Activated naive CD8-positive, alpha-beta T cell treated with anti-CD3 and anti-CD28 coated beads, Interleukin-2, amount 10 ng/mL, durations not matched to agents 7 days and 5 days (primary cell): ENCODE results near the gene SERTM2. TPM values are rescaled to one million over a fixed set of nuclear protein-coding genes. Genes with fewer than 3 reads are reported as not detected.

Experiments
- ATAC-seq: fragments of 150-1000 bp; cut with Tn5 transposase; one replicate; pipeline ENCODE4 v1.10.0; 2021; ENCODE audit warnings: low read depth, moderate library complexity
- POLR2A ChIA-PET: fragments of 350-600 bp; sonication (Branson Sonifier 250); formaldehyde crosslinking; loops from one replicate; lab custom pipeline; 2021; ENCODE audit warnings: antibody characterized with exemption; lab: Charles Lee
- DNase-seq: peaks from one replicate; pipeline ENCODE4 v3.0.0; 2021
- H3K27ac Mint-ChIP-seq: one replicate; pipeline ENCODE4 v1.8.0; 2022; ENCODE audit warnings: mild to moderate bottlenecking, mixed read lengths
- H3K27me3 Mint-ChIP-seq: one replicate; pipeline ENCODE4 v1.8.0; 2022; ENCODE audit warnings: mild to moderate bottlenecking, moderate library complexity, mixed read lengths
- H3K36me3 Mint-ChIP-seq: one replicate; pipeline ENCODE4 v1.8.0; 2021; ENCODE audit warnings: mild to moderate bottlenecking, mixed read lengths
- H3K4me1 Mint-ChIP-seq: one replicate; pipeline ENCODE4 v1.8.0; 2021; ENCODE audit warnings: mixed read lengths
- H3K4me3 Mint-ChIP-seq: one replicate; pipeline ENCODE4 v1.8.0; 2022; ENCODE audit warnings: mild to moderate bottlenecking, moderate library complexity, mixed read lengths
- H3K9me3 Mint-ChIP-seq: one replicate; pipeline ENCODE4 v1.8.0; 2021; ENCODE audit warnings: mixed read lengths
- total RNA-seq, 2 experiments: library from RNA; stranded (reverse); gene quantifications; one replicate each; pipeline ENCODE4 v1.2.3, GENCODE V29; 2021

SERTM2 gene
- total RNA-seq = not detected

- Mint-ChIP-seq H3K9me3 (no peaks in the 10 kb centered on the region), H3K27ac (no peak within 1 kb of the TSS), H3K27me3 (no peaks in the 10 kb centered on the region), H3K4me3 (no peak within 1 kb of the TSS), H3K36me3 (no peaks in the 10 kb centered on the region), H3K4me1 (no peaks in the 10 kb centered on the region)
- DNase-seq (no peak), ATAC-seq (no peak)
- POLR2A ChIA-PET = no interaction called here
These were observed at the start of gene SERTM2 for GRCh38 chrX:111511477-111511876. SERTM2 (plus strand) TSS chrX:111511645; CDS start chrX:111518858, 7,213 bp downstream.

- H3K27me3 Mint-ChIP-seq = no peaks in the 10 kb centered on the region
- peaks cover 2% of the 10 kb centered on the region for H3K36me3 Mint-ChIP-seq
- H3K4me1 Mint-ChIP-seq = no peaks in the 10 kb centered on the region
- H3K27ac Mint-ChIP-seq = no peak overlapping the region
- H3K9me3 Mint-ChIP-seq = no peaks in the 10 kb centered on the region
- ATAC-seq (no peak), DNase-seq (no peak)
- H3K4me3 Mint-ChIP-seq = no peak overlapping the region
- POLR2A ChIA-PET = no interaction called here
These were observed 45.8 kb upstream of the SERTM2 start for GRCh38 chrX:111465669-111466068.

GRCh38 chrX:111467896-111468295 is 43.5 kb upstream of the SERTM2 start:
- POLR2A ChIA-PET = no interaction called here
- no peaks in the 10 kb centered on the region for H3K36me3 Mint-ChIP-seq
- H3K4me1 Mint-ChIP-seq = no peaks in the 10 kb centered on the region
- no peak for DNase-seq
- H3K27me3 Mint-ChIP-seq = no peaks in the 10 kb centered on the region
- H3K27ac Mint-ChIP-seq = no peak overlapping the region
- no peaks in the 10 kb centered on the region for H3K9me3 Mint-ChIP-seq
- no peak overlapping the region for H3K4me3 Mint-ChIP-seq
- ATAC-seq = no peak

GRCh38 chrX:111470681-111471403 is 40.6 kb upstream of the SERTM2 start:
- Mint-ChIP-seq H3K36me3 (no peaks in the 10 kb centered on the region), H3K9me3 (no peaks in the 10 kb centered on the region), H3K27ac (no peak overlapping the region), H3K4me1 (no peaks in the 10 kb centered on the region), H3K4me3 (no peak overlapping the region), H3K27me3 (no peaks in the 10 kb centered on the region)
- POLR2A ChIA-PET = no interaction called here
- no peak for DNase-seq
- no peak for ATAC-seq

- POLR2A ChIA-PET = no interaction called here
- Mint-ChIP-seq H3K4me3 (no peak overlapping the region), H3K9me3 (peaks cover 1% of the 10 kb centered on the region), H3K27ac (no peak overlapping the region), H3K36me3 (no peaks in the 10 kb centered on the region), H3K4me1 (no peaks in the 10 kb centered on the region), H3K27me3 (no peaks in the 10 kb centered on the region)
- no peak for DNase-seq
- no peak for ATAC-seq
These were observed 29.5 kb upstream of the SERTM2 start for GRCh38 chrX:111481896-111482295.

GRCh38 chrX:111483135-111483534 is 28.3 kb upstream of the SERTM2 start:
- no peak for ATAC-seq
- H3K27me3 Mint-ChIP-seq = peaks cover under 1% of the 10 kb centered on the region
- H3K4me1 Mint-ChIP-seq = no peaks in the 10 kb centered on the region
- no peak for DNase-seq
- H3K36me3 Mint-ChIP-seq = no peaks in the 10 kb centered on the region
- POLR2A ChIA-PET = no interaction called here
- H3K27ac Mint-ChIP-seq = no peak overlapping the region
- peaks cover 1% of the 10 kb centered on the region for H3K9me3 Mint-ChIP-seq
- H3K4me3 Mint-ChIP-seq = no peak overlapping the region

GRCh38 chrX:111483881-111484280 is 27.6 kb upstream of the SERTM2 start:
- DNase-seq (no peak), ATAC-seq (no peak)
- Mint-ChIP-seq H3K9me3 (peaks cover 1% of the 10 kb centered on the region), H3K27me3 (peaks cover 2% of the 10 kb centered on the region), H3K36me3 (no peaks in the 10 kb centered on the region), H3K27ac (no peak overlapping the region), H3K4me1 (no peaks in the 10 kb centered on the region), H3K4me3 (no peak overlapping the region)
- POLR2A ChIA-PET = no interaction called here

GRCh38 chrX:111490688-111491087 is 20.8 kb upstream of the SERTM2 start:
- Mint-ChIP-seq H3K4me3 (no peak overlapping the region), H3K27me3 (peaks cover 2% of the 10 kb centered on the region), H3K27ac (no peak overlapping the region), H3K36me3 (no peaks in the 10 kb centered on the region), H3K9me3 (no peaks in the 10 kb centered on the region), H3K4me1 (no peaks in the 10 kb centered on the region)
- ATAC-seq (no peak), DNase-seq (no peak)
- POLR2A ChIA-PET = no interaction called here

GRCh38 chrX:111492085-111492484 is 19.4 kb upstream of the SERTM2 start:
- no peaks in the 10 kb centered on the region for H3K36me3 Mint-ChIP-seq
- no peaks in the 10 kb centered on the region for H3K9me3 Mint-ChIP-seq
- DNase-seq = no peak
- H3K27me3 Mint-ChIP-seq = peaks cover 2% of the 10 kb centered on the region
- ATAC-seq = no peak
- no peak overlapping the region for H3K4me3 Mint-ChIP-seq
- no peaks in the 10 kb centered on the region for H3K4me1 Mint-ChIP-seq
- POLR2A ChIA-PET = no interaction called here
- no peak overlapping the region for H3K27ac Mint-ChIP-seq

GRCh38 chrX:111498538-111499103 is 12.8 kb upstream of the SERTM2 start:
- H3K9me3 Mint-ChIP-seq = no peaks in the 10 kb centered on the region
- DNase-seq = no peak
- H3K27me3 Mint-ChIP-seq = no peaks in the 10 kb centered on the region
- H3K4me3 Mint-ChIP-seq = no peak overlapping the region
- POLR2A ChIA-PET = no interaction called here
- no peak overlapping the region for H3K27ac Mint-ChIP-seq
- ATAC-seq = no peak
- H3K4me1 Mint-ChIP-seq = no peaks in the 10 kb centered on the region
- H3K36me3 Mint-ChIP-seq = no peaks in the 10 kb centered on the region

GRCh38 chrX:111503485-111503993 is 7.9 kb upstream of the SERTM2 start:
- Mint-ChIP-seq H3K27me3 (peaks cover 9% of the 10 kb centered on the region), H3K27ac (no peak overlapping the region), H3K4me3 (no peak overlapping the region), H3K4me1 (peaks cover 2% of the 10 kb centered on the region), H3K9me3 (no peaks in the 10 kb centered on the region), H3K36me3 (no peaks in the 10 kb centered on the region)
- ATAC-seq (no peak), DNase-seq (no peak)
- POLR2A ChIA-PET = no interaction called here

GRCh38 chrX:111504941-111505340 is 6.5 kb upstream of the SERTM2 start:
- H3K4me1 Mint-ChIP-seq = peaks cover 2% of the 10 kb centered on the region
- ATAC-seq (no peak), DNase-seq (no peak)
- H3K36me3 Mint-ChIP-seq = no peaks in the 10 kb centered on the region
- no peak overlapping the region for H3K4me3 Mint-ChIP-seq
- peaks cover 9% of the 10 kb centered on the region for H3K27me3 Mint-ChIP-seq
- no peaks in the 10 kb centered on the region for H3K9me3 Mint-ChIP-seq
- POLR2A ChIA-PET = no interaction called here
- H3K27ac Mint-ChIP-seq = no peak overlapping the region

- Mint-ChIP-seq H3K4me3 (no peak overlapping the region), H3K27me3 (peaks cover 9% of the 10 kb centered on the region), H3K36me3 (no peaks in the 10 kb centered on the region), H3K4me1 (peaks cover 2% of the 10 kb centered on the region), H3K9me3 (no peaks in the 10 kb centered on the region), H3K27ac (no peak overlapping the region)
- no peak for DNase-seq
- POLR2A ChIA-PET = no interaction called here
- ATAC-seq = no peak
These were observed 5.7 kb upstream of the SERTM2 start for GRCh38 chrX:111505783-111506182.

- POLR2A ChIA-PET = no interaction called here
- Mint-ChIP-seq H3K9me3 (no peaks in the 10 kb centered on the region), H3K4me3 (no peak overlapping the region), H3K36me3 (no peaks in the 10 kb centered on the region), H3K27me3 (peaks cover 9% of the 10 kb centered on the region), H3K4me1 (peaks cover 2% of the 10 kb centered on the region), H3K27ac (no peak overlapping the region)
- DNase-seq (no peak), ATAC-seq (no peak)
These were observed 4.6 kb upstream of the SERTM2 start for GRCh38 chrX:111506826-111507225.
